Tibial nerve (tissue), 3 donors: ENCODE data around the gene SLC34A3.

ENCODE experiments used
- POLR2A ChIP-seq, 2 donors: fragments of 450-650 bp; IDR thresholded peaks; one replicate each; pipeline ENCODE4 v1.6.1; 2017; ENCODE audit warnings: antibody characterized with exemption in 2 of 2, mild to moderate bottlenecking in 2 of 2, moderate library complexity in 2 of 2
- TF ChIP-seq, protein P1 (sequence below), 5 experiments: fragments of 200-600 bp in 3 of 5; fragments of 450-650 bp in 2 of 5; sonication (generic) in 3 of 5; IDR thresholded peaks; one replicate each; pipeline ENCODE4 v1.5.1; 2016 to 2019; ENCODE audit warnings: antibody characterized with exemption in 5 of 5, mild to moderate bottlenecking in 3 of 5, moderate library complexity in 2 of 5

DNA sequence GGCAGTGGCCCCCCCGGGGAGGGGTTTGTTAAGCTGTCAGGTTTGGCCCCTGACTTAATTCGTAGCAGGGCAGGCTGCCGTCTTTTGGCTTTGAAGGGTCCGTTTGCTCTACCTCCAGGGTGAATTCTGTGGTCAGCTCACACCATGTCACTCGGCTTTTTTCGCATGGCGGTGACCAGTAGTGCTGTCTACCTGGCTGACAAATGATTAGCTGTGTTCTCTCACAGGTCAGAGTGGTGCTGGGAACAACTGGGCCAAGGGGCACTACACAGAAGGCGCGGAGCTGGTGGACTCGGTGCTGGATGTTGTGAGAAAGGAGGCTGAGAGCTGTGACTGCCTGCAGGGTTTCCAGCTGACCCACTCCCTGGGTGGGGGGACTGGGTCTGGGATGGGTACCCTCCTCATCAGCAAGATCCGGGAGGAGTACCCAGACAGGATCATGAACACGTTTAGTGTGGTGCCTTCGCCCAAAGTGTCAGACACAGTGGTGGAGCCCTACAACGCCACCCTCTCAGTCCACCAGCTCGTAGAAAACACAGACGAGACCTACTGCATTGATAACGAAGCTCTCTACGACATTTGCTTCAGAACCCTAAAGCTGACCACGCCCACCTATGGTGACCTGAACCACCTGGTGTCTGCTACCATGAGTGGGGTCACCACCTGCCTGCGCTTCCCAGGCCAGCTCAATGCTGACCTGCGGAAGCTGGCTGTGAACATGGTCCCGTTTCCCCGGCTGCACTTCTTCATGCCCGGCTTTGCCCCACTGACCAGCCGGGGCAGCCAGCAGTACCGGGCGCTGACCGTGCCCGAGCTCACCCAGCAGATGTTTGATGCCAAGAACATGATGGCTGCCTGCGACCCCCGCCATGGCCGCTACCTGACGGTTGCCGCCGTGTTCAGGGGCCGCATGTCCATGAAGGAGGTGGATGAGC, 11.8 kb downstream of the SLC34A3 start:
- TF ChIP-seq, protein P1, sequence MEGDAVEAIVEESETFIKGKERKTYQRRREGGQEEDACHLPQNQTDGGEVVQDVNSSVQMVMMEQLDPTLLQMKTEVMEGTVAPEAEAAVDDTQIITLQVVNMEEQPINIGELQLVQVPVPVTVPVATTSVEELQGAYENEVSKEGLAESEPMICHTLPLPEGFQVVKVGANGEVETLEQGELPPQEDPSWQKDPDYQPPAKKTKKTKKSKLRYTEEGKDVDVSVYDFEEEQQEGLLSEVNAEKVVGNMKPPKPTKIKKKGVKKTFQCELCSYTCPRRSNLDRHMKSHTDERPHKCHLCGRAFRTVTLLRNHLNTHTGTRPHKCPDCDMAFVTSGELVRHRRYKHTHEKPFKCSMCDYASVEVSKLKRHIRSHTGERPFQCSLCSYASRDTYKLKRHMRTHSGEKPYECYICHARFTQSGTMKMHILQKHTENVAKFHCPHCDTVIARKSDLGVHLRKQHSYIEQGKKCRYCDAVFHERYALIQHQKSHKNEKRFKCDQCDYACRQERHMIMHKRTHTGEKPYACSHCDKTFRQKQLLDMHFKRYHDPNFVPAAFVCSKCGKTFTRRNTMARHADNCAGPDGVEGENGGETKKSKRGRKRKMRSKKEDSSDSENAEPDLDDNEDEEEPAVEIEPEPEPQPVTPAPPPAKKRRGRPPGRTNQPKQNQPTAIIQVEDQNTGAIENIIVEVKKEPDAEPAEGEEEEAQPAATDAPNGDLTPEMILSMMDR (IDR thresholded peaks at IDR 0.05): no peak
- TF ChIP-seq POLR2A (IDR thresholded peaks at IDR 0.05): no peak
